Astrocyte of the cerebellum (primary cell): Measurements from ENCODE around the gene NDC1.
A peak's percentile ranks its signal among the peaks of the same experiment; 100 is the strongest.

ENCODE experiments used
- DNase-seq: peaks from one replicate; pipeline ENCODE4 v3.0.0-alpha.2; 2011; ENCODE audit warnings: low read depth
- H3K4me3 ChIP-seq: 2 replicates; pipeline ENCODE4 v1.5.1; 2011; ENCODE audit warnings: mild to moderate bottlenecking, low read depth, low read length, moderate library complexity
- in situ Hi-C: cut with HindIII; loops from 2 replicates; pipeline ENCODE4 v1.10.0; 2017; ENCODE audit warnings: low sequenced_read_pairs
- TF ChIP-seq, protein P1 (sequence below): IDR thresholded peaks from 2 replicates; pipeline ENCODE4 v1.5.1; 2012; ENCODE audit warnings: low read length, low read depth, moderate library complexity, mild to moderate bottlenecking; ENCODE audit errors: missing control alignments

Gene NDC1

GRCh38 chr1:53810497-53810896 is 27.6 kb downstream of the NDC1 start:
- DNase-seq, result no peak
- in situ Hi-C loops, result no loop called here
- TF ChIP-seq, protein P1, sequence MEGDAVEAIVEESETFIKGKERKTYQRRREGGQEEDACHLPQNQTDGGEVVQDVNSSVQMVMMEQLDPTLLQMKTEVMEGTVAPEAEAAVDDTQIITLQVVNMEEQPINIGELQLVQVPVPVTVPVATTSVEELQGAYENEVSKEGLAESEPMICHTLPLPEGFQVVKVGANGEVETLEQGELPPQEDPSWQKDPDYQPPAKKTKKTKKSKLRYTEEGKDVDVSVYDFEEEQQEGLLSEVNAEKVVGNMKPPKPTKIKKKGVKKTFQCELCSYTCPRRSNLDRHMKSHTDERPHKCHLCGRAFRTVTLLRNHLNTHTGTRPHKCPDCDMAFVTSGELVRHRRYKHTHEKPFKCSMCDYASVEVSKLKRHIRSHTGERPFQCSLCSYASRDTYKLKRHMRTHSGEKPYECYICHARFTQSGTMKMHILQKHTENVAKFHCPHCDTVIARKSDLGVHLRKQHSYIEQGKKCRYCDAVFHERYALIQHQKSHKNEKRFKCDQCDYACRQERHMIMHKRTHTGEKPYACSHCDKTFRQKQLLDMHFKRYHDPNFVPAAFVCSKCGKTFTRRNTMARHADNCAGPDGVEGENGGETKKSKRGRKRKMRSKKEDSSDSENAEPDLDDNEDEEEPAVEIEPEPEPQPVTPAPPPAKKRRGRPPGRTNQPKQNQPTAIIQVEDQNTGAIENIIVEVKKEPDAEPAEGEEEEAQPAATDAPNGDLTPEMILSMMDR, result no peak
- H3K4me3 ChIP-seq, result no peak overlapping the region

- H3K4me3 ChIP-seq, result no peak overlapping the region
- TF ChIP-seq, protein P1, result no peak
- in situ Hi-C loops, result no loop called here
- DNase-seq, result no peak
Measured at GRCh38 chr1:53810007-53810406, 28.1 kb downstream of the NDC1 start.

GRCh38 chr1:53807916-53808315 is 30.2 kb downstream of the NDC1 start:
- in situ Hi-C loops, result no loop called here
- H3K4me3 ChIP-seq, result no peak overlapping the region
- TF ChIP-seq, protein P1, result no peak
- peak; percentile 54 for DNase-seq

- in situ Hi-C loops, result no loop called here
- no peak for DNase-seq
- TF ChIP-seq, protein P1, result no peak
- H3K4me3 ChIP-seq, result no peak overlapping the region
Measured at GRCh38 chr1:53804791-53805505, 33.1 kb downstream of the NDC1 start.

- no peak for DNase-seq
- no peak overlapping the region for H3K4me3 ChIP-seq
- TF ChIP-seq, protein P1, result no peak
- in situ Hi-C loops, result no loop called here
Measured at GRCh38 chr1:53804181-53804580, 33.9 kb downstream of the NDC1 start.

DNA sequence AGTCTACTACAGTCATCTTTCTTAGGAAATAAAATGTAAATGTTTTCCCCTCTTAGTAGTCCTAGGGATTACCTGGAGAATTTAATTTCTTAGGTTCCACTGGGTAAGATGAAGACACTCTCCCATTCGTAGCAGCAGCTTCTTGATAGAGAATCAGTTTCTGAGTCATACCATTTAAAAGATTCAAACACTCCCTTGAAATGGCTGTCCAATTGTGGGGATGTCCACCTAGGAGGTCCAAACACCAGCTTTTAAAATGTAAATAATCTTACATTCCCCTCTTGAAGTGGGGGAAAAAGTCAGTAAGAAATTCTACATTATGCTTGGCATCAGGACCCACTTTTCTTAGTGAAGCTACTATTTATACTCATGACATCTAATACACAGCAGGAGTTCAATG is 37.5 kb downstream of the NDC1 start:
- H3K4me3 ChIP-seq, result no peak overlapping the region
- TF ChIP-seq, protein P1, result no peak
- peak; percentile 3 for DNase-seq
- in situ Hi-C loops, result no loop called here
